Smooth muscle cell (in vitro differentiated cells): ENCODE results near the gene LDLRAD3. TPM values are rescaled to one million over a fixed set of nuclear protein-coding genes. Genes with fewer than 3 reads are reported as not detected.

ENCODE experiments used
- DNase-seq: peaks from one replicate; lab custom pipeline; 2025; ENCODE audit not compliant: unreplicated experiment; lab: John Stamatoyannopoulos, UW
- H2AFZ ChIP-seq: fragments of 200-600 bp; sonication (generic); 2 replicates; pipeline ENCODE4 v1.6.0; 2016; ENCODE audit warnings: antibody characterized with exemption, low read depth, mild to moderate bottlenecking
- H3F3A ChIP-seq: fragments of 200-600 bp; sonication (generic); 2 replicates; pipeline ENCODE4 v1.6.0; 2017; ENCODE audit warnings: antibody characterized with exemption, low read depth
- H3K27ac ChIP-seq: fragments of 200-600 bp; sonication (generic); 2 replicates; pipeline ENCODE4 v1.5.1; 2016; ENCODE audit warnings: low read depth, mild to moderate bottlenecking
- H3K27me3 ChIP-seq: fragments of 200-600 bp; sonication (generic); 2 replicates; pipeline ENCODE4 v1.6.1; 2016; ENCODE audit warnings: low read depth, mild to moderate bottlenecking
- H3K36me3 ChIP-seq: fragments of 200-600 bp; sonication (generic); 2 replicates; pipeline ENCODE4 v1.5.1; 2016; ENCODE audit warnings: low read depth
- H3K4me1 ChIP-seq: fragments of 200-600 bp; sonication (generic); 2 replicates; pipeline ENCODE4 v1.5.1; 2016; ENCODE audit warnings: low read depth
- H3K4me2 ChIP-seq: fragments of 200-600 bp; sonication (generic); 2 replicates; pipeline ENCODE4 v1.6.0; 2016; ENCODE audit warnings: mild to moderate bottlenecking
- H3K4me3 ChIP-seq: fragments of 200-600 bp; sonication (generic); 2 replicates; pipeline ENCODE4 v1.5.1; 2016; ENCODE audit warnings: mild to moderate bottlenecking
- H3K79me2 ChIP-seq: fragments of 200-600 bp; sonication (generic); 2 replicates; pipeline ENCODE4 v1.6.0; 2016; ENCODE audit warnings: low read depth, mild to moderate bottlenecking
- H3K9ac ChIP-seq: fragments of 200-600 bp; sonication (generic); 2 replicates; pipeline ENCODE4 v1.6.0; 2016; ENCODE audit warnings: low read depth
- H3K9me3 ChIP-seq: fragments of 200-600 bp; sonication (generic); replicated peaks from 2 replicates; pipeline ENCODE4 v1.5.1; 2016; ENCODE audit warnings: low read depth
- H4K20me1 ChIP-seq: fragments of 200-600 bp; sonication (generic); 2 replicates; pipeline ENCODE4 v1.6.0; 2016; ENCODE audit warnings: low read depth
- CTCF ChIP-seq: fragments of 200-600 bp; sonication (generic); IDR thresholded peaks from 2 replicates; pipeline ENCODE4 v1.5.1; 2017; ENCODE audit warnings: borderline replicate concordance, mild to moderate bottlenecking, antibody characterized with exemption; ENCODE audit not compliant: insufficient read depth, poor library complexity, severe bottlenecking
- WGBS: methylation state at CpG from one replicate; pipeline ENCODE4 v1.1.7; 2016; ENCODE audit warnings: low lambda C conversion rate; 5-methylcytosine and 5-hydroxymethylcytosine counted together
- polyA plus RNA-seq: library from polyadenylated mRNA; unstranded; fragments of >200 nt; fragmentation: Nextera tagmentation; extraction: Ambion mirVana; gene quantifications from 2 replicates; pipeline ENCODE4 v1.2.1, GENCODE V29; 2016
- total RNA-seq: library from RNA; depleted of rRNA; stranded (reverse); fragments of >200 nt; gene quantifications from 2 replicates; pipeline ENCODE4 v1.2.3, GENCODE V29; 2014

The LDLRAD3 gene
- total and polyA plus RNA-seq, 2 experiments from 2014 or later: 6.1 to 10.0 TPM

GRCh38 chr11:36218283-36218921 lies 274.5 kb downstream of the LDLRAD3 start:
- no peak for DNase-seq
- H3F3A ChIP-seq: no peaks in the 10 kb centered on the region
- no peaks in the 10 kb centered on the region for H3K79me2 ChIP-seq
- no peak overlapping the region for H3K9ac ChIP-seq
- H3K27ac ChIP-seq: no peak overlapping the region
- H3K4me3 ChIP-seq: no peak overlapping the region
- no peak overlapping the region for H2AFZ ChIP-seq
- 97% methylated on average over 4 of the region's 4 CpGs for WGBS
- peaks cover 6% of the 10 kb centered on the region for H3K4me1 ChIP-seq
- H4K20me1 ChIP-seq: no peaks in the 10 kb centered on the region
- H3K4me2 ChIP-seq: no peak overlapping the region
- peaks cover 5% of the 10 kb centered on the region for H3K9me3 ChIP-seq
- H3K36me3 ChIP-seq: no peaks in the 10 kb centered on the region
- no peaks in the 10 kb centered on the region for H3K27me3 ChIP-seq
- no peak for TF ChIP-seq CTCF

DNA sequence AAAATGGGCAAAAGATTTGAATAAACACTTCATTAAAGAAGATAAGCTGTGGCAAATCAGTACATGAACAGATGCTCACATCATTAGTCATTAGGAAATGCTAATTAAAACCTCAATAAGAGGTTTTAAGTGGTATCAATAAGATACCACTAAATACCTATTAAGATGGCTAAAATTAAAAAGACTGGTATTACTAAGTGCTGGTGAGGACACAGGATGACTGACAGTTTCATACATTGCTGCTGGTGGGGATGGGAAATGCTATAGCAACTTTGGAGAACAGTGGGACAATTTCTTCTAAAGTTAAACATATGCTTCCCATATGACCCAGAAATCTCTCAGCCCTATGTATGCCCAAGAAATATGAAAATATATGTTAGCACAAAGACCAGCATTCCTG lies 276.1 kb downstream of the LDLRAD3 start:
- TF ChIP-seq CTCF: no peak
- H4K20me1 ChIP-seq: no peaks in the 10 kb centered on the region
- no peaks in the 10 kb centered on the region for H3F3A ChIP-seq
- peaks cover 5% of the 10 kb centered on the region for H3K9me3 ChIP-seq
- H3K4me1 ChIP-seq: no peaks in the 10 kb centered on the region
- H3K79me2 ChIP-seq: no peaks in the 10 kb centered on the region
- H3K36me3 ChIP-seq: no peaks in the 10 kb centered on the region
- no peak for DNase-seq
- no peak overlapping the region for H3K4me2 ChIP-seq
- no peak overlapping the region for H3K4me3 ChIP-seq
- H3K27ac ChIP-seq: no peak overlapping the region
- H3K9ac ChIP-seq: no peak overlapping the region
- H3K27me3 ChIP-seq: no peaks in the 10 kb centered on the region
- no peak overlapping the region for H2AFZ ChIP-seq

DNA sequence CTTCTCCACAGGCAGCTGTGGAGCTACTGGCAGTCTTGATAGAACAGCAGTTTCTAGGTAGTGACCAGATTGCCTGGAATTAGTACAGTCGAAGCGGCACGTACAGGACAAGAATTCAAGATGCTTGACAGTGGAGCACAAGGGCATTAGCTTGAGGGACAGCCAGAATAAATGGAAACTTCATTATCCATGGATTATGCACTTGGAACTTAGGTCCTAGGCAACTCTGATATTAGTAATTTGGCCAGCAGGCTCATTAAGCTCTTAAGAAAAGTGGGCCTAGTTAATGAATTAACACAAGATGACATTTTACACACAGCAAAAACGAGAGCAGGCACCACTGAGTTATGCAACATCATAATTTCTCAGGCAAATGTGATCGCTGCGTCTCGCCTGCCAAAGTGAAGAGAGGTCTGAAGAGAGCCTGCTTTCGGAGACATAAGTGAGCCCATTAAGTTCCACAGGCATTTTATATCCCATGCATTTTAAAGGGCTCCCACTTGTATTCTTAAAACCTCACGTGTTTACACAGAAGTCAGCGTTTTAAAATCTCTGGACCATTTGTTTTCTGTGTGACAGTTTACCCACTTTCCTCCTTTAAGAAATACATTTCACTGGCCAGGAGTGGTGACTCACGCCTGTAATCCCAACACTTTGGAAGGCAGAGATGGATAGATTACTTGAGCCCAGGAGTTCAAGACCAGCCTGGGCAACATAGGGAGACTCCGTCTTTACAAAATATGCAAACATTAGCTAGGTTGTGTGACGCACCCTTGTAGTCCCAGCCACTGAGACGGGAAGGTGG lies 279.2 kb downstream of the LDLRAD3 start:
- no peak for TF ChIP-seq CTCF
- Histone ChIP-seq H3K9ac (no peak overlapping the region), H3K4me2 (no peak overlapping the region), H3K27ac (no peak overlapping the region), H3K27me3 (no peaks in the 10 kb centered on the region), H3F3A (no peaks in the 10 kb centered on the region), H3K4me3 (no peak overlapping the region), H3K36me3 (no peaks in the 10 kb centered on the region), H3K79me2 (no peaks in the 10 kb centered on the region), H3K9me3 (peaks cover 5% of the 10 kb centered on the region), H3K4me1 (no peaks in the 10 kb centered on the region), H4K20me1 (no peaks in the 10 kb centered on the region), H2AFZ (no peak overlapping the region)
- WGBS: 49% methylated on average over 14 of the region's 14 CpGs
- no peak for DNase-seq
